ENCODE measurements around the gene RAB1A.

DNA sequence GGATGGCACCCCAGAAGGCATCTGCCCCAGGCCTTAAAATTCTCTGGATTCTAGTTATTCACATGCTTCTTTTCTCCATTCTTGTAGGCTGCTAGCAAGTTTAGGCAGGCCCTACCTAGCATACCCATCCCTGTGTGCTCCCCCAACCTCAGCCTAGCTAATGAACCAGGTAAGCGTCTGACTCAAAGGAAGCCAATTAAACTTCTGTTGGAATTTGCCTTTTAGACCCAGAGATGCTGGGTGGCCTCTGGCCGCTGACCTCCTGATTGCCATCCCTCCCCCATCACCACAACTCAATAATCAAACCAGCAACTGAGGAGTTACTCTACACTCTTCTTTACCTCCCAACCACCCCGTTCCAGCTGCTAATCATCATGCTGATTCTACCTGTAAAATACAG is 92.7 kb downstream of the RAB1A start:
- TF ChIP-seq POLR2A (IDR thresholded peaks at IDR 0.05), result no peak
- TF ChIP-seq, protein P1, sequence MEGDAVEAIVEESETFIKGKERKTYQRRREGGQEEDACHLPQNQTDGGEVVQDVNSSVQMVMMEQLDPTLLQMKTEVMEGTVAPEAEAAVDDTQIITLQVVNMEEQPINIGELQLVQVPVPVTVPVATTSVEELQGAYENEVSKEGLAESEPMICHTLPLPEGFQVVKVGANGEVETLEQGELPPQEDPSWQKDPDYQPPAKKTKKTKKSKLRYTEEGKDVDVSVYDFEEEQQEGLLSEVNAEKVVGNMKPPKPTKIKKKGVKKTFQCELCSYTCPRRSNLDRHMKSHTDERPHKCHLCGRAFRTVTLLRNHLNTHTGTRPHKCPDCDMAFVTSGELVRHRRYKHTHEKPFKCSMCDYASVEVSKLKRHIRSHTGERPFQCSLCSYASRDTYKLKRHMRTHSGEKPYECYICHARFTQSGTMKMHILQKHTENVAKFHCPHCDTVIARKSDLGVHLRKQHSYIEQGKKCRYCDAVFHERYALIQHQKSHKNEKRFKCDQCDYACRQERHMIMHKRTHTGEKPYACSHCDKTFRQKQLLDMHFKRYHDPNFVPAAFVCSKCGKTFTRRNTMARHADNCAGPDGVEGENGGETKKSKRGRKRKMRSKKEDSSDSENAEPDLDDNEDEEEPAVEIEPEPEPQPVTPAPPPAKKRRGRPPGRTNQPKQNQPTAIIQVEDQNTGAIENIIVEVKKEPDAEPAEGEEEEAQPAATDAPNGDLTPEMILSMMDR (IDR thresholded peaks at IDR 0.05), result no peak
